Upper lobe of right lung (tissue), 1 donor: ENCODE measurements around the gene PRPF40A. TPM values are rescaled to one million over a fixed set of nuclear protein-coding genes. Genes with fewer than 3 reads are reported as not detected.

ENCODE experiments used
- ATAC-seq: fragments of 200-7000 bp; cut with Tn5 transposase; one replicate; pipeline ENCODE4 v1.9.1; 2020; ENCODE audit warnings: mild to moderate bottlenecking, moderate library complexity
- DNase-seq: peaks from one replicate; pipeline ENCODE4 v3.0.0-alpha.2; 2020
- H3K27ac ChIP-seq: fragments of 200-600 bp; one replicate; pipeline ENCODE4 v1.8.0; 2022
- H3K27me3 ChIP-seq: fragments of 200-600 bp; one replicate; pipeline ENCODE4 v1.8.0; 2022; ENCODE audit warnings: mild to moderate bottlenecking
- H3K36me3 ChIP-seq: fragments of 200-600 bp; one replicate; pipeline ENCODE4 v1.8.0; 2022
- H3K4me1 ChIP-seq: fragments of 200-600 bp; one replicate; pipeline ENCODE4 v1.8.0; 2022
- H3K4me3 ChIP-seq: fragments of 200-600 bp; one replicate; pipeline ENCODE4 v1.8.0; 2022; ENCODE audit warnings: mild to moderate bottlenecking
- H3K9me3 ChIP-seq: fragments of 200-600 bp; one replicate; pipeline ENCODE4 v1.8.0; 2022
- intact Hi-C: fragments of 100-400 bp; cut with DNase I; formaldehyde crosslinking; loops from one replicate; pipeline ENCODE4 v1.11.0; 2022
- total RNA-seq: library from RNA; stranded (reverse); fragmentation: NEBNext Ultra II Directional; extraction: Animal tissue kit (Norgen Biotek cat#: 25700); gene quantifications from one replicate; pipeline ENCODE4 v1.2.1, GENCODE V29; 2021
- TF ChIP-seq, protein P1 (sequence below): fragments of 200-600 bp; IDR thresholded peaks from one replicate; pipeline ENCODE4 v1.8.0; 2022; ENCODE audit warnings: antibody characterized with exemption
- donor health status: DM: no; HTN: yes; CAD: no; lungs with severe emphysema.

PRPF40A gene
- total RNA-seq, 1 donor from 2014 or later = 71.6 TPM

- intact Hi-C loops = no loop called here
These were observed 97.1 kb downstream of the PRPF40A start for GRCh38 chr2:152620208-152620607.

GRCh38 chr2:152618193-152618564, 99.1 kb downstream of the PRPF40A start:
- peaks cover 62% of the 10 kb centered on the region for H3K36me3 ChIP-seq
- H3K9me3 ChIP-seq = no peaks in the 10 kb centered on the region
- TF ChIP-seq, protein P1, sequence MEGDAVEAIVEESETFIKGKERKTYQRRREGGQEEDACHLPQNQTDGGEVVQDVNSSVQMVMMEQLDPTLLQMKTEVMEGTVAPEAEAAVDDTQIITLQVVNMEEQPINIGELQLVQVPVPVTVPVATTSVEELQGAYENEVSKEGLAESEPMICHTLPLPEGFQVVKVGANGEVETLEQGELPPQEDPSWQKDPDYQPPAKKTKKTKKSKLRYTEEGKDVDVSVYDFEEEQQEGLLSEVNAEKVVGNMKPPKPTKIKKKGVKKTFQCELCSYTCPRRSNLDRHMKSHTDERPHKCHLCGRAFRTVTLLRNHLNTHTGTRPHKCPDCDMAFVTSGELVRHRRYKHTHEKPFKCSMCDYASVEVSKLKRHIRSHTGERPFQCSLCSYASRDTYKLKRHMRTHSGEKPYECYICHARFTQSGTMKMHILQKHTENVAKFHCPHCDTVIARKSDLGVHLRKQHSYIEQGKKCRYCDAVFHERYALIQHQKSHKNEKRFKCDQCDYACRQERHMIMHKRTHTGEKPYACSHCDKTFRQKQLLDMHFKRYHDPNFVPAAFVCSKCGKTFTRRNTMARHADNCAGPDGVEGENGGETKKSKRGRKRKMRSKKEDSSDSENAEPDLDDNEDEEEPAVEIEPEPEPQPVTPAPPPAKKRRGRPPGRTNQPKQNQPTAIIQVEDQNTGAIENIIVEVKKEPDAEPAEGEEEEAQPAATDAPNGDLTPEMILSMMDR = no peak
- no peak for ATAC-seq
- DNase-seq = no peak
- H3K4me1 ChIP-seq = no peaks in the 10 kb centered on the region
- no peaks in the 10 kb centered on the region for H3K27me3 ChIP-seq
- no peak overlapping the region for H3K27ac ChIP-seq
- H3K4me3 ChIP-seq = no peak overlapping the region
- intact Hi-C loops = no loop called here

More at GRCh38 chr2:152620208-152620607, 97.1 kb downstream of the PRPF40A start:
- no peaks in the 10 kb centered on the region for H3K27me3 ChIP-seq
- ATAC-seq = no peak
- H3K4me3 ChIP-seq = no peak overlapping the region
- TF ChIP-seq, protein P1 = no peak
- no peaks in the 10 kb centered on the region for H3K4me1 ChIP-seq
- DNase-seq = no peak
- no peak overlapping the region for H3K27ac ChIP-seq
- no peaks in the 10 kb centered on the region for H3K9me3 ChIP-seq
- H3K36me3 ChIP-seq = peaks cover 61% of the 10 kb centered on the region

DNA sequence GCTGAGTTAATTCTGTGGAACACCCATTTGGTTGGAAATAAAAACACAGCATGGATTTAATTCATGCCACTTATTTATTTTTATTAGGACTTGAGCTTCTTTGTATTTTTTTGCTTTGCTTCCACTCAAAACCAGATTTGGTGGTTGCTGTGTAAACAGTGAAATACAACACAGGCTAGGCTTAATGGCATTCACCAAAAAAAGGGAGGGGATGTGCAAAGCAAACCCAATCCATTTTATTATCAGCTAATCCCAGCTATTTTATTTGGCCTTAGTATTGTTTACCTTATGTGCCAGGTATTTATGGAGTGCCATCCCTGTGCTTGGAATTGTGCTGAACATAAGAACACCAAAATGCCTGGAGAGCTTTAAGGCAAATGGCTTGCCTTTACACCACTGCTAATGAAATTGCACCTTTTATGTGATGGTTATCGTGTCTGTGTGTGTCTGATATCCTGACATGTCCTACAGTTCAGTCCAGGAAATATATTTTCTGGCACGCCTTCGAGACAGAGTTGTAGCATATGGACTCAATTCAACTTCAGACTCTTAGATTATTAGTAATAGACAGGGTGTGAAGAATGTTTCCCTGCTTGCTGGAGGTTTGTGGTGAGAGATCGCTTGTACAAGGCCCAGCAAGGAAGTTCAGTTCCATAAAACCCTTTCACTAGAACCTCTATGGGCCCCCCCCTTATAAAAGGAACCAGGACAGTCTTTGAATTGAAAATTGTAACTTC, 99.6 kb downstream of the PRPF40A start:
- Histone ChIP-seq H3K4me3 (no peak overlapping the region), H3K27me3 (no peaks in the 10 kb centered on the region), H3K27ac (no peak overlapping the region), H3K9me3 (no peaks in the 10 kb centered on the region), H3K4me1 (peaks cover 5% of the 10 kb centered on the region), H3K36me3 (peaks cover 62% of the 10 kb centered on the region)
- intact Hi-C loops = no loop called here
- TF ChIP-seq, protein P1 = no peak
- ATAC-seq (no peak), DNase-seq (no peak)

DNA sequence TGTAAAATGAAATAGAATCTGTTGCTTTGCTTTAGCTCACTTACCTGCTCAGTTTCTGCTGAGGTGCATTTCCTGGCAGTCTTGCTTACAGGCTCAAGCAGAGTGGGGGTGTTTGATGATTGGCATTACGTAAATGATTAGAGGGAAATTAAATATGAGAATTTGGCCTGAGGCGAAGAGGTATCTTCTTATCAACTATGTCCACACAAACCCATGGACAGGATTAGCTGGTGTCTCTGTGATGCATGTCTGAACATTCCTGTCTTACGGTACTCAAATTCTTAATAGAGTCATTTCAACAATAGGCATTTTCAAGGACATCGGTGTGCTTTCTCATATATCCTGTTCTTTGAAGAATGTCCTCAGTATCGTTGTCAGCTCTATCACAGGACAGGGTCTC, 102.1 kb downstream of the PRPF40A start:
- no peak for DNase-seq
- H3K4me1 ChIP-seq = peaks cover 10% of the 10 kb centered on the region
- no peaks in the 10 kb centered on the region for H3K9me3 ChIP-seq
- H3K36me3 ChIP-seq = peaks cover 42% of the 10 kb centered on the region
- ATAC-seq = no peak
- H3K4me3 ChIP-seq = no peak overlapping the region
- no peak overlapping the region for H3K27ac ChIP-seq
- no peaks in the 10 kb centered on the region for H3K27me3 ChIP-seq
- TF ChIP-seq, protein P1 = no peak
- intact Hi-C loops = no loop called here

DNA sequence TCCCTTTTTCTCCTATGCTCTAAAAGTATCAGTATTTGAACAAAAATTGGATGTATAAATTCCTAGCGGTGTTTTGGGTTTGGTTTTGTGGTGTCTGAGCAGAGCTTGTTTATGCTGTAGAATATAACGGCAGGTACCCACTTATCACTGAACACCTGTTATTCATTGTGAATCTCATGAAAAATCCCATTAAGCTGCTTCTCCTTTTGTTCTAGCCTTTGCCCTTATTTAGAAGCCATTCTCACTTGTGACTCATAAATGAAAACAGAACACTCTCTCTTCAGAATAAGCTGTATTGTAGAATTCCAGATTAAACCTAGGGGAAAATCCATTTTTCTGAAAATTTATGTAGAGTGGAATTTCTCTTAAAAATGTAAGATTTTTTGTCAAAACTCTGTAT, 104.0 kb downstream of the PRPF40A start:
- Histone ChIP-seq H3K9me3 (no peaks in the 10 kb centered on the region), H3K4me3 (no peak overlapping the region), H3K27me3 (no peaks in the 10 kb centered on the region), H3K27ac (no peak overlapping the region), H3K4me1 (peaks cover 10% of the 10 kb centered on the region), H3K36me3 (peaks cover 26% of the 10 kb centered on the region)
- TF ChIP-seq, protein P1 = no peak
- DNase-seq (no peak), ATAC-seq (no peak)
- intact Hi-C loops = no loop called here
